ENCODE results near the gene VEGFB.

DNA sequence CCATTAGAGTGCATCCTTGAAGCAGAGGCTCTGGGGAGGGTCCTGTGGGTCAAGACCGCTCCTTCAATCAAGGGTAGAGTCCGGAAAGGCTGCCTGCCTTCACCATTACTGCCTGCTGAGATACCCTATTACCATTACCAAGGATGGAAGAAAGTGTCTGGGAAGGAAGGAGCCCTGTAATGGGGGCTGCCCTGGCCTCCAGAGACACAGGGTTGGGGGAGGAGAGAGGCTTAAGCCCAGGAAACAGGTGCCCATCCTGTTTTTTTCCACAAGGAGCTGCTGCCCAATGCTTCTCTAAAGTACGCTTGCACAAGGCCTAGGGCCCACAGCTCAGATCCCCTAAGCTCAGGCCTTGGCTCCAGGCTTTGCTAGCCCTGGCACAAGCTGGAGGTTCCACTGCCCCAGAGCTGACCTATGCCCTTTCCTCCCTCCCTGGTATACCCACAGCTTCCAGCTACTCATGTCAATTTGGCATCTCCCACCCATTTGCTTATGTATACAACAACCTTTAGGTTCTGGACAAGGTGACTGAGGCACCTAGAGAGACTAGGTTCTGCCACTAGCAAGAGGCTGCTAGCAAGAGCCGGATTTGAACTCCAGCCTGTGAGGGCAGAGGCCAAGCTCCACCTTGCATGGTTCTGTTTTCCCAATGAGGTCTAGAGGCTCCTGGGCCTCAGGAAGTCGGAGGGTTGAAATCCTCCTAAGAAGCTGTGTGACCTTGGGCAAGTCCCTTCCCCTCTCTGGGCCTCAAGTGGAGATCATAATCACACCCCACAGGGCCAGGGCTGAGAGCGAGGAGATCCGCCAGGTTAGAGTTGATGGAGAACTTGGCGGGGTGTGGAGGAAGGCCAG lies 15.4 kb downstream of the VEGFB start:
- TF ChIP-seq SRF (IDR thresholded peaks at IDR 0.05; ENCODE audit: low read depth) (no peak), EZH2 (IDR thresholded peaks at IDR 0.05) (no peak), POLR2AphosphoS5 (IDR thresholded peaks at IDR 0.05; ENCODE audit: low read depth, low read length) (no peak), CTCF (IDR thresholded peaks at IDR 0.05 in 2 of 3, conservative IDR thresholded peaks at IDR 0.05 in 1 of 3; ENCODE audit: borderline replicate concordance in 1 of 3, insufficient read depth in 1 of 3, low read depth in 2 of 3, low read length in 2 of 3) (no peak)
